GM19193 (cell line): ENCODE results near the gene GPANK1.

Experiments used
- POLR2A ChIP-seq: IDR thresholded peaks from 4 replicates; pipeline ENCODE4 v1.6.1; 2011; ENCODE audit not compliant: insufficient read depth, insufficient read length; ENCODE audit errors: extremely low read depth

The GPANK1 gene

DNA sequence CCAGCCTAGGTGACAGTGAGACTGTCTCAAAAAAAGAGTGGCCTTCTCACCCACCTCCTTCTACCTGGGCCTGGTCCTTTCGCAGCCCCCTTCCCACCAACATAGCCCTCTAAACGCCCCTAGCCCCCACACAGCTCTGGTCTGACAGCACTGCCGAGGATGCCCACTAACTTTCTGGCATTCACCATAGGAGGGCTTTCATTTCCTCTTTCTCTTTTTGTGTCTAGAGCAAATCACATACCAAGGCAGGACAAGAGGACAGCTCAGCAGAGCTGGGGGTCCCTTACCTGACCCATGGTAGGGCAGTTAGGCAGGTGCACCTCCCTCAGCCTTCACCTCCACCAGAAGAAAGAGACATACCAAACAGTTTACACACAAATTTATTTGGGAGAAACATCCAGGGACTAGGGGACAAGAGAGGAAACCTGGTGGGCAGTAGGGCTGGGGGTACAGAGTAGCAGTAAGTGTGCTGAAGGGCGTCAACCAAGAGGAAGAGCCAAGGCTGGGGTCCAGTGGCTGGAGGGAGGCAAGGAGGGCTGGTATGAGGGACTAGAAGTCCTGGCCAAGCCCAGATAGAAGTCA, 11.6 kb upstream of the GPANK1 start:
- TF ChIP-seq POLR2A: no peak

DNA sequence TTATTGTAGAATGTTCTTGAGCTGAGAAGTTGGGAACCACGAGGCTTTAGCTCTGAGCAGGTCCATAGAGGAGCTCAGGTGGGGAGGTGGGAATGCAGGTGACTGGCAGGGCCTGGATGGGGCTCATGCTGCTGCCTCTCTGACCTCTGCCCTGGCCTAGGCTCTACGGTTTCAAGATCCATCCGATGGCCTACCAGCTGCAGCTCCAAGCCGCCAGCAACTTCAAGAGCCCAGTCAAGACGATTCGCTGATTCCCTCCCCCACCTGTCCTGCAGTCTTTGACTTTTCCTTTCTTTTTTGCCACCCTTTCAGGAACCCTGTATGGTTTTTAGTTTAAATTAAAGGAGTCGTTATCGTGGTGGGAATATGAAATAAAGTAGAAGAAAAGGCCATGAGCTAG, 4.9 kb upstream of the GPANK1 start, which contains the start of gene LY6G5B:
LY6G5B (plus strand) TSS at position 301 of the 400 bp plus-strand sequence. CDS start 975 bp downstream, outside the sequence.
- TF ChIP-seq POLR2A: no peak

GRCh38 chr6:31666337-31666965, 1.7 kb upstream of the GPANK1 start:
- TF ChIP-seq POLR2A: no peak

DNA sequence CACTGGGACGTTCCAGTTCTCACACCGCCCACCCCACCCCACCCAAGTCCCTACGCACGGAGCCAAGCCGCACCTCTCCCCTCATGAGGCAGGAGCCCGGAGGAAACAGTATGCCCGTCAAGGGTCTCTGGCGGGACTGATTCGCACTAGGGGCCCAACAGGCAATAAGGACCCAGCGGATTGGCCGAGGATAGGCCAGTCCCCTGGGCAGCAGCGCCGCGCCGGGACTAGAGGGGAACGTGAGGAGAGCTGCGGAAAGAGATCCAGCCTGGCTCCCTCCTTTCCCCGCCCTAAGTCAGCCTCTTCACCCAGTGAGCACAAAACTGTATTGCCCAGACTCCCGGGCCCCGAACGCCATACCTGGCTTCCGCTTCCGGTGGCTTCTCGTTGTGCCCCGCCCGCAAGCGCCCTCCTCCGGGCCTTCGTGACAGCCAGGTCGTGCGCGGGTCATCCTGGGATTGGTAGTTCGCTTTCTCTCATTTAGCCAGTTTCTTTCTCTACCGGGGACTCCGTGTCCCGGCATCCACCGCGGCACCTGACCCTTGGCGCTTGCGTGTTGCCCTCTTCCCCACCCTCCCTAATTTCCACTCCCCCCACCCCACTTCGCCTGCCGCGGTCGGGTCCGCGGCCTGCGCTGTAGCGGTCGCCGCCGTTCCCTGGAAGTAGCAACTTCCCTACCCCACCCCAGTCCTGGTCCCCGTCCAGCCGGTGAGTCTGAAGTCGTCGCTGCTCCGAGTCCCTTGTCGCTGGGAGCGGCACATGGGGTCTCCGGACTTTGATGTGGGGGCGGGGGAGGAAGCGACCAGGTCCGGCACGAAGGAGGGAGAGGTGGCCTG, 922 bp upstream of the GPANK1 start, which contains the start of gene CSNK2B:
CSNK2B (plus strand) TSS at position 580 of the 836 bp plus-strand sequence. CDS start 752 bp downstream, outside the sequence.
- TF ChIP-seq POLR2A: peak; percentile 87

DNA sequence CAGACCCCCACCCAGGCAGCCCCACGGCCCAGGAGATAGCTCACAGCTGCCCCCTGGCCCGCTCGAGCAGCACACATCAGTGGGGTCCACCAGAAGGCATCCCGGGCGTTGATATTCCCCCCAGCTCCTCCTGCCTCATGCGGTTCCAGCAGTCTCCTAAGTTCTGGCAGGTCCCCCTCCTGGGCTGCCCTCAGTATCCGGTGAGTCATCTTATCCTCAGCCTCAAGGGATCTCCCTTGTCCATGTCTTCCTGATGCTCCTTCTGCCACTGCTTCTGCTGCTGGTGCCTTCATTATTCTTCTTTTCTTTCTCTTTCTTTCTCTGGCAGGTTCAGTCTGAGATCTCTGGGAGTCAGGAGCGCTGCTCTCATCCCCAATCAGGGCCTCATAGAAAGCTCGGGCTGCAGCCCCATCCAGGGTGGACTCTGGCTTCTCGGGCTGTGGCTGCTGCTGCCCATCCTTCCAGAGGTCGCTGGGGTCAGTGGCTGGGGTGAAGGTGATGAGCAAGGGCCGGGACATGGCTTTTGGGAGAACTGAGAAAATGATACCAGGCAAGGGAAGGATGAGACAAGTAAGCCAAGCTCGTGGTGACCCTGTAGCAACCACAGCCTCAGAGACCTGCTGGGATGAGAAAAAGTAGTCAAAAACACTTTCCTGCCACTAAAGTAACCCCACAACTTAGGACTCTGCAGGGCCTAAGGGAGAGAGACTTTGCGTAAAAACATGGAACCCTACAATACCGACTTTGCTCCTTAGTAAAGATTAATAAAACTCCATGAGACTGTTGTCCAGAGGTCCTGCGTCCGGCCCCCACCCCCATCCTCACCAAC, 622 bp downstream of the GPANK1 start:
- TF ChIP-seq POLR2A: no peak

- no peak for TF ChIP-seq POLR2A
Observed at GRCh38 chr6:31663126-31663960, 1.5 kb downstream of the GPANK1 start.

- no peak for TF ChIP-seq POLR2A
Observed at GRCh38 chr6:31662124-31662723, 2.6 kb downstream of the GPANK1 start.

DNA sequence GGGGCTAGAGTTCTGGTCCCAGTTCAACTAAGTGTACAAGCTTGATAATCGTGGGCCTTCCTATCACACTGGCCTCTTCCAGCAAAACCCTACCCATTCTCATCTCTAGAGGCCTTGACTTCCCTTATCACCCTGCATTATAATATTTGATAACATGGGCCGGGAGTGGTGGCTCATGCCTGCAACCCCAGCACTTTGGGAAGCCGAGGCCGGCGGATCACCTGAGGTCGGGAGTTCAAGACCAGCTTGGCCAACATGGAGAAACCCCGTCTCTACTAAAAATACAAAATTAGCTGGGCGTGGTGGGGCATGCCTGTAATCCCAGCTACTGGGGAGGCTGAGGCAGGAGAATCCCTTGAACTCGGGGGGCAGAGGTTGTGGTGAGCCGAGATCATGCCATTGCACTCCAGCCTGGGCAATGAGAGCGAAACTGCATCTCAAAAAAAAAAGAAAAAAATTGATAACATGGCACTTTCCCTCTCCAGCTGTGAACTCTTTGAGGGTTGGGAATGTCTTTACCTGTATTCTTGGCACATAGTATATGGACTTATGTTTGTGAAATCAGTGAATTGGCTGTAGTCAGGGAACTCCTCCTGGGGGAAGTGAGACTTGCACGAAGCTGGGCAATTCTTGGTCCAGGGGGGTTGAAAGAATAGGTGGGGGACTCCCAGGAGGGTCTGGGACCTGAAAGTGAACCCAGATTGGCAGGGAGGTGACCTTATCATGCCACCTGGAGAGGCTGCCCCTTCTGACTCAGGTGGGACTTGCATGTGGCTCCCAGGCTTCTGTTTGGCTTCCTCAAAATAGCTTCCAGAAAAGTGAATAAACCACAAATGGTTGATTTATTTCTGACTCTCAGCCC, 3.3 kb downstream of the GPANK1 start:
- no peak for TF ChIP-seq POLR2A

DNA sequence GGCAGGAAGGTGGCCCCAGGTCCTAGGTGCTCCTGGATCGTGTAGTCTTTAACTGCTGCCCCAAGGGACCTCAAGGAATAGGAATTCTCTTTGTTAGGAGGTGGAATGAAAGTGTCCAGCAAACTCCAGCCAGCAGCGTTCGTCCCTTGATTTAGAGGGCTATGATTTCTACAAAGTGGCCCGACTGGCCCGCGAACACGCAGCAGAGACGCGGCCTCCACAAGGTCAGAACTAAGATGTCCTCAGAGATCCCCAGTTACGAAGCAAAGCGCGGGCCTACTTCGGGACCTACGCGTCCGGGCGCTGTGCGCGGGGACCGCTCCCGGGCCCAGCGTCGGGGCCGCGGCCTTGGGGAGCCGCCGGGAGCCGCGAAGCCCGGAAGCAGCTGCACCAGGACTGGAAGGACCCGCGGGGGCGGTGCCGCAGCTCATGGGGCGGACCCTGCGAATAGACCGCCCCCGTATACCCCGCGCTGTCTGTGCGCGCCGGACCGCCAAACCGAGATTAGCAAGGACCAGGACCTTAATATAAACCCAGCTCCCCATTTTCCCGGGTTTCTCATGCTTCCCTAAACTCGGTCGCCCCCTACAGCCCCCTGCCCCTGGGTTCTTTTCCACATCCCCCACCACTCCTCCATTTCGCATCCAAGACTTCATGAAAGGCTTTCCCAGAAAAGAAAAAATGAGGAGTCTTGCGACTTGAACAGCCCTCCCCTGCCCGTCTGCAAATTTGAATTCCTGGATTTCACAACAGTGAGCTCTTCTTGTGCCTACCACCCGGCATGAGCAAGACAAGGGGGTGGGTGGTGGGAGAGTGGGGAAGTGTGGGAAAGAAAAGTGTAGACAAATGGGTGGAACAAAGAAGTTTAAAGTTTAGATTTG, 4.2 kb downstream of the GPANK1 start, which contains the start of gene C6orf47:
C6orf47 (minus strand) TSS at position 398 of the 881 bp plus-strand sequence. CDS start 831 bp downstream, outside the sequence.
- TF ChIP-seq POLR2A: peak; percentile 91

DNA sequence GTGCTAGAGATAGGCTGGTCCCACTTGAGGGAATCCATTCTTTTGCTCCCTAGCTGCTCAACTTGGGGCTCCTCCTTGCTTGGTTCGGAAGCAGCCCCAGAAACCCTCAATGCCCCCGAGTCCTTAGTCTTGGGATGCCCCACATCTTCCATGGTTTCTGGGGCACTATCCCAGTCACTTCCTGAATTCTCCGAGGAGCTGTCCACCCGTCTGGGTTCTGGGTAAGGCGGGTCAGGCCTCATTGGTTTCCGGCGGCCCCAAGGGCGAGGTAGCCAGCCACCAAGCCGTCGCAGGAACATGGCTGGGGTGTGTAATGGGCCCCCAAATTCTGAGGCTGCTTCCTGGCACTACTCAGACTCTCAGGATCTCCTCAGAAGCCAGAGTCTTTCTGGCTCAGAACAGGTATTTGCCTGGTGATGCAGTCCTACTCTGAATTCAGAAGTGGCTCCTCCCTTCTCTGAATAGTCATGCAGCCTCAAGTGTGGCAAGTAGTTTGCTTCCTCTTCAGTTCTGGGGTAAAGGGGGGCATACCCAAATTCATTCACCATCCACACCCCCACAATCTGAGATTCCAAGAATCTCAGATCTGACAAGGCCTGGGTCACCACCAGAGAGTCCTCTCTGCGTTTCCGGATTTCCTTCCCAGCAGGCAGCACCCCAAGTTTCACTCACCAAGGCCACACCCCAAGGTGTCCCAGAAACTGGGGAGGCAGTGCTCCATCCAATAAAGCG, 5.0 kb downstream of the GPANK1 start:
- peak; percentile 15 for TF ChIP-seq POLR2A
